Testis (tissue), 2 donors: ENCODE data around the gene SARM1.

Experiments used
- POLR2A ChIP-seq: fragments of 450-650 bp; IDR thresholded peaks from one replicate; pipeline ENCODE4 v1.6.1; 2017; ENCODE audit warnings: antibody characterized with exemption, mild to moderate bottlenecking, moderate library complexity
- TF ChIP-seq, protein P1 (sequence below), 3 experiments: fragments of 450-650 bp in 2 of 3; fragments of 200-600 bp in 1 of 3; sonication (generic) in 1 of 3; IDR thresholded peaks; one replicate each; pipeline ENCODE4 v1.5.1; 2016 to 2019; ENCODE audit warnings: antibody characterized with exemption in 3 of 3, mild to moderate bottlenecking in 2 of 3, moderate library complexity in 1 of 3

- TF ChIP-seq, protein P1, sequence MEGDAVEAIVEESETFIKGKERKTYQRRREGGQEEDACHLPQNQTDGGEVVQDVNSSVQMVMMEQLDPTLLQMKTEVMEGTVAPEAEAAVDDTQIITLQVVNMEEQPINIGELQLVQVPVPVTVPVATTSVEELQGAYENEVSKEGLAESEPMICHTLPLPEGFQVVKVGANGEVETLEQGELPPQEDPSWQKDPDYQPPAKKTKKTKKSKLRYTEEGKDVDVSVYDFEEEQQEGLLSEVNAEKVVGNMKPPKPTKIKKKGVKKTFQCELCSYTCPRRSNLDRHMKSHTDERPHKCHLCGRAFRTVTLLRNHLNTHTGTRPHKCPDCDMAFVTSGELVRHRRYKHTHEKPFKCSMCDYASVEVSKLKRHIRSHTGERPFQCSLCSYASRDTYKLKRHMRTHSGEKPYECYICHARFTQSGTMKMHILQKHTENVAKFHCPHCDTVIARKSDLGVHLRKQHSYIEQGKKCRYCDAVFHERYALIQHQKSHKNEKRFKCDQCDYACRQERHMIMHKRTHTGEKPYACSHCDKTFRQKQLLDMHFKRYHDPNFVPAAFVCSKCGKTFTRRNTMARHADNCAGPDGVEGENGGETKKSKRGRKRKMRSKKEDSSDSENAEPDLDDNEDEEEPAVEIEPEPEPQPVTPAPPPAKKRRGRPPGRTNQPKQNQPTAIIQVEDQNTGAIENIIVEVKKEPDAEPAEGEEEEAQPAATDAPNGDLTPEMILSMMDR (IDR thresholded peaks at IDR 0.05): no peak
- TF ChIP-seq POLR2A: no peak
Measured at GRCh38 chr17:28404812-28405570, 33.5 kb downstream of the SARM1 start.
